GM18498 (cell line): ENCODE results near the gene RGS7.
"Not testable (repeated sequence)": the region's sequence is repeated elsewhere in the genome, so short reads cannot be mapped to it uniquely, and the experiment has no call there.

Experiments used
- ATAC-seq: cut with Tn5 transposase; IDR thresholded peaks from one replicate; pipeline ENCODE4 v1.9.1; 2021; ENCODE audit warnings: mild to moderate bottlenecking, moderate library complexity; ENCODE audit not compliant: unreplicated experiment

RGS7 gene

GRCh38 chr1:240800291-240800690 is 556.7 kb downstream of the RGS7 start:
- no peak for ATAC-seq

GRCh38 chr1:240797050-240797449 is 560.0 kb downstream of the RGS7 start:
- no peak for ATAC-seq

- ATAC-seq, result no peak
Measured at GRCh38 chr1:240794046-240794843, 562.8 kb downstream of the RGS7 start.

GRCh38 chr1:240792915-240793529 is 564.0 kb downstream of the RGS7 start:
- ATAC-seq, result no peak

- no peak for ATAC-seq
Measured at GRCh38 chr1:240790856-240791255, 566.1 kb downstream of the RGS7 start.

GRCh38 chr1:240786880-240787279 is 570.1 kb downstream of the RGS7 start:
- ATAC-seq, result no peak

GRCh38 chr1:240784776-240785175 is 572.2 kb downstream of the RGS7 start:
- ATAC-seq, result no peak

GRCh38 chr1:240783728-240784137 is 573.3 kb downstream of the RGS7 start:
- ATAC-seq, result not testable (repeated sequence)

GRCh38 chr1:240776237-240776636 is 580.8 kb downstream of the RGS7 start:
- no peak for ATAC-seq

- no peak for ATAC-seq
Measured at GRCh38 chr1:240772131-240772530, 584.9 kb downstream of the RGS7 start.

- ATAC-seq, result no peak
Measured at GRCh38 chr1:240771450-240771849, 585.6 kb downstream of the RGS7 start.

- ATAC-seq, result no peak
Measured at GRCh38 chr1:240768979-240769378, 588.0 kb downstream of the RGS7 start.

GRCh38 chr1:240766831-240767230 is 590.2 kb downstream of the RGS7 start:
- no peak for ATAC-seq

- ATAC-seq, result no peak
Measured at GRCh38 chr1:240765732-240766363, 591.2 kb downstream of the RGS7 start.

GRCh38 chr1:240763771-240764170 is 593.2 kb downstream of the RGS7 start:
- no peak for ATAC-seq

- ATAC-seq, result not testable (repeated sequence)
Measured at GRCh38 chr1:240763095-240763494, 593.9 kb downstream of the RGS7 start.

GRCh38 chr1:240762471-240762987 is 594.5 kb downstream of the RGS7 start:
- ATAC-seq, result not testable (repeated sequence)

GRCh38 chr1:240758777-240759176 is 598.2 kb downstream of the RGS7 start:
- not testable (repeated sequence) for ATAC-seq

- ATAC-seq, result no peak
Measured at GRCh38 chr1:240758296-240758695, 598.7 kb downstream of the RGS7 start.

- ATAC-seq, result no peak
Measured at GRCh38 chr1:240747907-240748306, 609.1 kb downstream of the RGS7 start.

- no peak for ATAC-seq
Measured at GRCh38 chr1:240743705-240744104, 613.3 kb downstream of the RGS7 start.

- ATAC-seq, result no peak
Measured at GRCh38 chr1:240739754-240740153, 617.3 kb downstream of the RGS7 start.
